ENCODE data around the gene SMARCB1. TPM values are rescaled to one million over a fixed set of nuclear protein-coding genes. Genes with fewer than 3 reads are reported as not detected.

The SMARCB1 gene
- total RNA-seq, 1 experiment from 2014 or later, result 136 TPM

DNA sequence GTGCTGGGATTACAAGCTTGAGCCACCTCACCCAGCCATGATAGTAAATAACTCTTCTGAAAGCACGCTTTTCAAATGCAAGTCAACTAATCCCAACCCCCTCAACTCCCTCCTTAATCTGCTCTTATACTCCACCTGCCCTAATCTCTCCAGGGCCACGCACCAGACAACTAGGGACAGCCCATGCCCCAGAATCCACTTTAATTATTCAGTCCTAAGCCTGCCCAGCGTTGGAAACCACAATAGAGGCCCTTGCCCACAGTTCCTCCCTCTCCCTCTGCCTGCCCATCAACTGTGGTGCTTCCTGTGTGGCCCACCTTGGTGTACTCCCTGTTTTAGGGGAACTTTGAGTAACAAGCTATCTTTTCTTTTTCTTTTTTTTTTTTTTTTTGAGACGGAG lies 29.9 kb upstream of the SMARCB1 start:
- Histone ChIP-seq H3K4me2 (ENCODE audit: insufficient read depth, insufficient read length, low read length) (no peak overlapping the region), H2BK5ac (ENCODE audit: insufficient read length, low read length) (no peak overlapping the region), H3K14ac (ENCODE audit: insufficient read depth, low read length) (no peak overlapping the region), H3K4ac (ENCODE audit: low read depth, low read length) (no peak overlapping the region), H3K79me2 (ENCODE audit: insufficient read depth, low read length) (no peaks in the 10 kb centered on the region), H3K9me3 (ENCODE audit: control insufficient read depth, low read depth, low read length) (no peaks in the 10 kb centered on the region), H4K20me1 (ENCODE audit: control insufficient read depth, insufficient read depth, insufficient read length) (no peaks in the 10 kb centered on the region), H2BK120ac (ENCODE audit: low read depth, low read length, poor library complexity, severe bottlenecking) (no peak overlapping the region), H3K79me1 (ENCODE audit: insufficient read depth, low read depth, low read length, poor library complexity, severe bottlenecking) (no peaks in the 10 kb centered on the region), H3K23me2 (ENCODE audit: insufficient read length, low read depth, low read length, poor library complexity, severe bottlenecking) (no peaks in the 10 kb centered on the region), H3T11ph (ENCODE audit: low read length) (no peak overlapping the region), H4K8ac (replicated peaks; ENCODE audit: insufficient read length, low read depth, low read length) (no peak overlapping the region), H2BK12ac (ENCODE audit: insufficient read length, low read depth, low read length) (no peak overlapping the region), H2AFZ (ENCODE audit: low read length) (no peak overlapping the region), H4K5ac (ENCODE audit: insufficient read length, low read depth, low read length) (no peak overlapping the region), H3K27me3 (ENCODE audit: insufficient read depth, low read length) (no peaks in the 10 kb centered on the region), H3K9ac (ENCODE audit: extremely low read depth, insufficient read length, low read length) (no peak overlapping the region), H3K18ac (ENCODE audit: insufficient read length, low read depth, low read length) (no peak overlapping the region), H3K4me1 (ENCODE audit: insufficient read depth, low read length) (no peaks in the 10 kb centered on the region; the same call in 1 of the 2 replicates), H3K56ac (ENCODE audit: insufficient read length, low read depth, low read length) (no peak overlapping the region), H2AK5ac (ENCODE audit: insufficient read length, low read length) (no peak overlapping the region), H3K27ac (ENCODE audit: insufficient read length, low read depth, low read length) (no peak overlapping the region), H2BK15ac (ENCODE audit: low read depth, low read length) (no peak overlapping the region), H2BK20ac (ENCODE audit: low read depth, low read length, poor library complexity, severe bottlenecking) (no peak overlapping the region), H4K91ac (ENCODE audit: insufficient read length, low read depth, low read length) (no peak overlapping the region), H3K23ac (ENCODE audit: insufficient read length, low read depth, low read length) (no peak overlapping the region)
- no peaks in the 10 kb centered on the region for H3K36me3 Mint-ChIP-seq (ENCODE audit: insufficient read depth in 1 of 3, low read depth in 3 of 3)
- peaks cover 24% of the 10 kb centered on the region for H3K27me3 Mint-ChIP-seq (ENCODE audit: low read depth)
- WGBS (ENCODE audit: extremely low coverage, insufficient read length, low lambda C conversion rate), result no CpG with 5 or more reads among the region's 4 CpGs
- peak overlapping the region in 2 of 3 experiments; percentile 18 to 71; a peak in 2 of 7 replicates for H3K27ac Mint-ChIP-seq
- no peaks in the 10 kb centered on the region; a peak in 1 of 5 replicates for H3K9me3 Mint-ChIP-seq
- TF ChIP-seq, protein P1, sequence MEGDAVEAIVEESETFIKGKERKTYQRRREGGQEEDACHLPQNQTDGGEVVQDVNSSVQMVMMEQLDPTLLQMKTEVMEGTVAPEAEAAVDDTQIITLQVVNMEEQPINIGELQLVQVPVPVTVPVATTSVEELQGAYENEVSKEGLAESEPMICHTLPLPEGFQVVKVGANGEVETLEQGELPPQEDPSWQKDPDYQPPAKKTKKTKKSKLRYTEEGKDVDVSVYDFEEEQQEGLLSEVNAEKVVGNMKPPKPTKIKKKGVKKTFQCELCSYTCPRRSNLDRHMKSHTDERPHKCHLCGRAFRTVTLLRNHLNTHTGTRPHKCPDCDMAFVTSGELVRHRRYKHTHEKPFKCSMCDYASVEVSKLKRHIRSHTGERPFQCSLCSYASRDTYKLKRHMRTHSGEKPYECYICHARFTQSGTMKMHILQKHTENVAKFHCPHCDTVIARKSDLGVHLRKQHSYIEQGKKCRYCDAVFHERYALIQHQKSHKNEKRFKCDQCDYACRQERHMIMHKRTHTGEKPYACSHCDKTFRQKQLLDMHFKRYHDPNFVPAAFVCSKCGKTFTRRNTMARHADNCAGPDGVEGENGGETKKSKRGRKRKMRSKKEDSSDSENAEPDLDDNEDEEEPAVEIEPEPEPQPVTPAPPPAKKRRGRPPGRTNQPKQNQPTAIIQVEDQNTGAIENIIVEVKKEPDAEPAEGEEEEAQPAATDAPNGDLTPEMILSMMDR (conservative IDR thresholded peaks at IDR 0.05), result no peak
- H3K4me3 Mint-ChIP-seq, result no peak overlapping the region; a peak in 1 of 5 replicates
- DNase-seq, result no peak
- peaks cover 6 to 31% of the 10 kb centered on the region in 2 experiments for H3K4me1 Mint-ChIP-seq
